Measurements from ENCODE around the gene SIDT2.

DNA sequence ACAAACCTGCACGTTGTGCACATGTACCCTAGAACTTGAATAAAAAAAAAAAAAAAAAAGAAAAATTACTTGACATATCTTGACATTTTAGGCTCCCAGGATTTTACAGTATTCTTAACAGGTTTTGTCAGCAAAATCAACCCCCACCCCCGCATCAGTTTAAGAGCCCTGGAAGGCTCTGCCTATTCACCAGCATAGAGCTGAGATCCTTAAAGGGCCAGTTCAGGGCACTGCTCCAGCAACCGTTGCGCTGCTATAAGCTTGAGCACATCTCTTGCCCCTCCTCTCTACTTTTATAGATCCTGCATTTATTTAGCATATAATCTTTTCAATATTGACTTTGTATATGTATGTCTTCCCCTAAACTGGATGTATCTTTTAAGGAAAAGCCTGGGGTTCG is 35.2 kb upstream of the SIDT2 start:
- TF ChIP-seq, protein P1, sequence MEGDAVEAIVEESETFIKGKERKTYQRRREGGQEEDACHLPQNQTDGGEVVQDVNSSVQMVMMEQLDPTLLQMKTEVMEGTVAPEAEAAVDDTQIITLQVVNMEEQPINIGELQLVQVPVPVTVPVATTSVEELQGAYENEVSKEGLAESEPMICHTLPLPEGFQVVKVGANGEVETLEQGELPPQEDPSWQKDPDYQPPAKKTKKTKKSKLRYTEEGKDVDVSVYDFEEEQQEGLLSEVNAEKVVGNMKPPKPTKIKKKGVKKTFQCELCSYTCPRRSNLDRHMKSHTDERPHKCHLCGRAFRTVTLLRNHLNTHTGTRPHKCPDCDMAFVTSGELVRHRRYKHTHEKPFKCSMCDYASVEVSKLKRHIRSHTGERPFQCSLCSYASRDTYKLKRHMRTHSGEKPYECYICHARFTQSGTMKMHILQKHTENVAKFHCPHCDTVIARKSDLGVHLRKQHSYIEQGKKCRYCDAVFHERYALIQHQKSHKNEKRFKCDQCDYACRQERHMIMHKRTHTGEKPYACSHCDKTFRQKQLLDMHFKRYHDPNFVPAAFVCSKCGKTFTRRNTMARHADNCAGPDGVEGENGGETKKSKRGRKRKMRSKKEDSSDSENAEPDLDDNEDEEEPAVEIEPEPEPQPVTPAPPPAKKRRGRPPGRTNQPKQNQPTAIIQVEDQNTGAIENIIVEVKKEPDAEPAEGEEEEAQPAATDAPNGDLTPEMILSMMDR (IDR thresholded peaks at IDR 0.05): no peak
- TF ChIP-seq POLR2A (IDR thresholded peaks at IDR 0.05): no peak

Data from body of pancreas (tissue), 4 donors.